Common myeloid progenitor, CD34-positive (primary cell): ENCODE data around the gene SYCE3.

Experiments used
- CTCF ChIA-PET: fragments of 350-600 bp; sonication (Branson Sonifier 250); formaldehyde crosslinking; loops from one replicate; lab custom pipeline; 2021; ENCODE audit warnings: antibody characterized with exemption; lab: Charles Lee
- POLR2A ChIA-PET: fragments of 350-600 bp; sonication (Branson Sonifier 250); formaldehyde crosslinking; loops from one replicate; lab custom pipeline; 2021; ENCODE audit warnings: antibody characterized with exemption; lab: Charles Lee
- DNase-seq, 3 donors: peaks; one replicate each; pipeline versions ENCODE4 v3.0.0 to v3.0.0-alpha.2; 2013
- H3K27ac ChIP-seq, 2 experiments: 1 replicate in 1 of 2; 2 replicates in 1 of 2; pipeline ENCODE4 v1.7.0; 2013; ENCODE audit warnings: inconsistent platforms in 2 of 2, low read length in 2 of 2, mild to moderate bottlenecking in 2 of 2, low read depth in 1 of 2, moderate library complexity in 1 of 2; ENCODE audit not compliant: severe bottlenecking in 2 of 2, insufficient read depth in 1 of 2, poor library complexity in 1 of 2
- H3K27me3 ChIP-seq, 5 experiments: replicated peaks in 2 of 5; 1 replicate in 3 of 5; 2 replicates in 2 of 5; pipeline versions ENCODE4 v1.6.1 to v1.7.0; 2013; ENCODE audit warnings: low read length in 4 of 5, mild to moderate bottlenecking in 2 of 5, moderate library complexity in 2 of 5, inconsistent platforms in 1 of 5; ENCODE audit not compliant: insufficient read depth in 5 of 5, control insufficient read depth in 4 of 5
- H3K36me3 ChIP-seq, 4 experiments: 1 replicate in 2 of 4; 2 replicates in 2 of 4; pipeline versions ENCODE4 v1.6.1 to v1.7.0; 2013; ENCODE audit warnings: low read length in 3 of 4, control low read depth in 1 of 4, mild to moderate bottlenecking in 1 of 4; ENCODE audit not compliant: control insufficient read depth in 4 of 4, insufficient read depth in 4 of 4
- H3K4me1 ChIP-seq, 4 experiments: 1 replicate in 3 of 4; 2 replicates in 1 of 4; pipeline versions ENCODE4 v1.6.1 to v1.7.1; 2013; ENCODE audit warnings: low read length in 3 of 4, mild to moderate bottlenecking in 3 of 4, control low read depth in 1 of 4, inconsistent platforms in 1 of 4, moderate library complexity in 1 of 4; ENCODE audit not compliant: control insufficient read depth in 4 of 4, insufficient read depth in 4 of 4; ENCODE audit errors: control extremely low read depth in 1 of 4
- H3K4me3 ChIP-seq, 7 experiments: 1 replicate in 4 of 7; 2 replicates in 3 of 7; pipeline versions ENCODE4 v1.5.1 to v1.7.0; 2013; ENCODE audit warnings: mild to moderate bottlenecking in 7 of 7, low read length in 6 of 7, moderate library complexity in 6 of 7, inconsistent platforms in 2 of 7, low read depth in 2 of 7, control low read depth in 1 of 7; ENCODE audit not compliant: insufficient read depth in 4 of 7, control insufficient read depth in 1 of 7; ENCODE audit errors: extremely low read depth in 1 of 7
- H3K9me3 ChIP-seq, 5 experiments: 1 replicate in 4 of 5; 2 replicates in 1 of 5; pipeline versions ENCODE4 v1.6.1 to v1.7.1; 2013; ENCODE audit warnings: low read length in 4 of 5, mild to moderate bottlenecking in 2 of 5, inconsistent platforms in 1 of 5, low read depth in 1 of 5, moderate library complexity in 1 of 5; ENCODE audit not compliant: control insufficient read depth in 4 of 5, insufficient read depth in 2 of 5; ENCODE audit errors: control extremely low read depth in 1 of 5
- WGBS: methylation state at CpG from one replicate; pipeline ENCODE4 v1.1.5; 2013; ENCODE audit not compliant: insufficient coverage; 5-methylcytosine and 5-hydroxymethylcytosine counted together

The SYCE3 gene

GRCh38 chr22:50551160-50551752 lies 11.5 kb downstream of the SYCE3 start:
- no peak for DNase-seq
- no peak overlapping the region for H3K4me3 ChIP-seq
- H3K27ac ChIP-seq = no peak overlapping the region
- H3K4me1 ChIP-seq = peaks cover 0 to 24% (median 22%) of the 10 kb centered on the region in 4 experiments
- peaks cover 0 to 28% (median 0%) of the 10 kb centered on the region in 5 experiments for H3K27me3 ChIP-seq
- ChIA-PET CTCF (interaction anchor here (1.0 to 3.5 kb wide), 6 partner anchors 10 to 70 kb away, joined by 3 to 13 read pairs (median 6); partner anchors contain the start of genes SCO2 and SYCE3), POLR2A (interaction anchor here (1.4 kb wide), 1 partner anchor 12 kb away, joined by 4 read pairs; the partner anchor contains the start of gene SYCE3)
- H3K9me3 ChIP-seq = no peaks in the 10 kb centered on the region
- H3K36me3 ChIP-seq = no peaks in the 10 kb centered on the region
- 100% methylated on average over 8 of the region's 11 CpGs for WGBS

GRCh38 chr22:50550395-50550794 lies 12.3 kb downstream of the SYCE3 start:
- H3K36me3 ChIP-seq = no peaks in the 10 kb centered on the region
- WGBS = 89% methylated on average over 7 of the region's 8 CpGs
- DNase-seq = no peak
- ChIA-PET POLR2A (interaction anchor here (0.7 to 1.4 kb wide), 2 partner anchors 12 to 25 kb away, joined by 3 to 4 read pairs; partner anchors contain the start of genes SCO2 and SYCE3), CTCF (interaction anchor here (1.0 to 3.5 kb wide), 6 partner anchors 10 to 71 kb away, joined by 3 to 13 read pairs (median 6); partner anchors contain the start of genes SCO2 and SYCE3)
- H3K27ac ChIP-seq = no peak overlapping the region
- H3K4me1 ChIP-seq = peaks cover 0 to 33% (median 30%) of the 10 kb centered on the region in 4 experiments
- H3K9me3 ChIP-seq = no peaks in the 10 kb centered on the region
- no peak overlapping the region for H3K4me3 ChIP-seq
- peaks cover 0 to 30% (median 0%) of the 10 kb centered on the region in 5 experiments for H3K27me3 ChIP-seq

DNA sequence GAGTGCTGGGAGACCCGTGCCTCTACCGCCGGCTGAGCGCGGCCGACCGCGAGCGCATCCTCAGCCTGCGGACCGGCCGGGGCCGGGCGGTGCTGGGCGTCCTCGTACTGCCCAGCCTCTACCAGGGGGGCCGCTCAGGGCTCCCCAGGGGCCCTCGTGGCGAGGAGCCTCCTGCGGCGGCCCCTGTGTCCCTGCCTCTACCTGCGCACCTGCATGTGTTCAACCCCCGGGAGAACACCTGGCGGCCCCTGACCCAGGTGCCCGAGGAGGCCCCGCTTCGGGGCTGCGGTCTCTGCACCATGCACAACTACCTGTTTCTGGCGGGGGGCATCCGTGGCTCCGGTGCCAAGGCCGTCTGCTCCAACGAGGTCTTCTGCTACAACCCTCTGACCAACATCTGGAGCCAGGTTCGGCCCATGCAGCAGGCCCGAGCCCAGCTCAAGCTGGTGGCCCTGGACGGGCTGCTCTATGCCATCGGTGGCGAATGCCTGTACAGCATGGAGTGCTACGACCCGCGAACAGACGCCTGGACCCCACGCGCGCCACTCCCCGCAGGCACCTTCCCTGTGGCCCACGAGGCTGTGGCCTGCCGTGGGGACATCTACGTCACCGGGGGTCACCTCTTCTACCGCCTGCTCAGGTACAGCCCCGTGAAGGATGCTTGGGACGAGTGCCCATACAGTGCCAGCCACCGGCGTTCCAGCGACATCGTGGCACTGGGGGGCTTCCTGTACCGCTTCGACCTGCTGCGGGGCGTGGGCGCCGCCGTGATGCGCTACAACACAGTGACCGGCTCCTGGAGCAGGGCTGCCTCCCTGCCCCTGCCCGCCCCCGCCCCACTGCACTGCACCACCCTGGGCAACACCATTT lies 13.6 kb downstream of the SYCE3 start:
- no peaks in the 10 kb centered on the region for H3K36me3 ChIP-seq
- ChIA-PET CTCF (interaction anchor here (0.7 to 3.5 kb wide), 7 partner anchors 9 to 41 kb away, joined by 3 to 13 read pairs (median 6); partner anchors contain the start of genes LMF2, NCAPH2, SCO2 and SYCE3), POLR2A (interaction anchor here (0.8 to 1.5 kb wide), 3 partner anchors 11 to 23 kb away, joined by 4 to 7 read pairs (median 6); partner anchors contain the start of gene SCO2)
- peak overlapping the region in 6 of 7 experiments; percentile 26 to 66 (median 50) for H3K4me3 ChIP-seq
- H3K9me3 ChIP-seq = no peaks in the 10 kb centered on the region
- WGBS = 50% methylated on average over 49 of the region's 68 CpGs
- DNase-seq = no peak
- H3K27me3 ChIP-seq = peaks cover 0 to 30% (median 0%) of the 10 kb centered on the region in 5 experiments
- peaks cover 0 to 45% (median 42%) of the 10 kb centered on the region in 4 experiments for H3K4me1 ChIP-seq
- no peak overlapping the region for H3K27ac ChIP-seq

GRCh38 chr22:50548040-50548920 lies 14.4 kb downstream of the SYCE3 start:
- Histone ChIP-seq H3K36me3 (no peaks in the 10 kb centered on the region), H3K4me3 (peak overlapping the region in 6 of 7 experiments; percentile 26 to 66 (median 50)), H3K27ac (no peak overlapping the region), H3K9me3 (no peaks in the 10 kb centered on the region), H3K4me1 (peaks cover 0 to 50% (median 47%) of the 10 kb centered on the region in 4 experiments), H3K27me3 (peaks cover 0 to 30% (median 0%) of the 10 kb centered on the region in 5 experiments)
- 15% methylated on average over 44 of the region's 56 CpGs for WGBS
- ChIA-PET CTCF (interaction anchor here (0.7 to 3.5 kb wide), 12 partner anchors 8 to 92 kb away, joined by 3 to 13 read pairs (median 4); partner anchors contain the start of genes LMF2, NCAPH2, SCO2 and SYCE3), POLR2A (interaction anchor here (0.6 to 1.5 kb wide), 4 partner anchors 10 to 40 kb away, joined by 3 to 7 read pairs (median 5); partner anchors contain the start of genes LMF2, NCAPH2 and SCO2)
- DNase-seq = peak in 2 of 3 donors; percentile 54 to 63

DNA sequence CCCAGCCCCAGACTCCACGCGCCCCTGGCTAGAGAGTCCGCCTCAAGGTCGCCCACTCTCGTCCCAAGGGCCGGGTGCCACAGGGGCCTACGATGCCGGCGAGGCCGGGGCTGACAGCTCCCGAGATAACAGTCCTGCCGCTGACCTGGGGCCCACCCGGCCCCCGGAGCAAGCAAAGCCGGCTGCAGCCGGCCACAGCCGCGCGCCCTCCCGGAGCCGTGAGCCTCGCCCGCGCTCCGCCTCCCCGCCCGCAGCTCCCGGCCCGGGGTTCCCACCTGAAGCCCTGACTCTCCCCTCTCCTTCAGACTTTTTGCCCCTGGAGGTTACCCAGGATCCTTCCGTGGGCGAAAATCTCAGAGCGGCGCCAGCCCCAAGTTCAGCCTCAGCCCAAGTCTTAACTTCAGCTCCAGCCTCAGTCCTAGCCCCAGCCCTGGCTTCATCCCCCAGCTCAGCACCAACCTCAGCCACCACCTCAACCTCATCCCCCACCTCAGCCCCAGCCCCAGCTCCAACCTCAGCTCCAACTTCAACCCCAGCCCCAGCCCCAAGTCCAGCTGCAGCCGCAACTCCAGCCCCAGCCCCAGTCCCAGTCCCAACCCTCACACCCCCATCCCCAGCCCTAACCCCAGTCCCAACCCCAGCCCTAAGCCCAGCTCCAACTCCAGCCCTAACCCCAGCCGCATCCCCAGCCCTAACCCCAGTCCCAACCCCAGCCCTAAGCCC lies 15.3 kb downstream of the SYCE3 start:
- WGBS = 45% methylated on average over 31 of the region's 35 CpGs
- peaks cover 0 to 50% (median 49%) of the 10 kb centered on the region in 4 experiments for H3K4me1 ChIP-seq
- POLR2A ChIA-PET = interaction anchor here (0.6 to 1.5 kb wide), 2 partner anchors 22 to 40 kb away, joined by 3 to 7 read pairs; partner anchors contain the start of genes LMF2, NCAPH2 and SCO2
- H3K36me3 ChIP-seq = no peaks in the 10 kb centered on the region
- H3K27me3 ChIP-seq = peaks cover 0 to 30% (median 0%) of the 10 kb centered on the region in 5 experiments
- H3K4me3 ChIP-seq = no peak overlapping the region
- no peak for DNase-seq
- H3K9me3 ChIP-seq = no peaks in the 10 kb centered on the region
- CTCF ChIA-PET = interaction anchor here (0.9 to 1.9 kb wide), 9 partner anchors 9 to 93 kb away, joined by 3 to 8 read pairs (median 5); partner anchors contain the start of genes SCO2 and SYCE3
- no peak overlapping the region for H3K27ac ChIP-seq
